ENCODE data around the gene KPNA3.
A peak's percentile ranks its signal among the peaks of the same experiment; 100 is the strongest.

The KPNA3 gene, protein sequence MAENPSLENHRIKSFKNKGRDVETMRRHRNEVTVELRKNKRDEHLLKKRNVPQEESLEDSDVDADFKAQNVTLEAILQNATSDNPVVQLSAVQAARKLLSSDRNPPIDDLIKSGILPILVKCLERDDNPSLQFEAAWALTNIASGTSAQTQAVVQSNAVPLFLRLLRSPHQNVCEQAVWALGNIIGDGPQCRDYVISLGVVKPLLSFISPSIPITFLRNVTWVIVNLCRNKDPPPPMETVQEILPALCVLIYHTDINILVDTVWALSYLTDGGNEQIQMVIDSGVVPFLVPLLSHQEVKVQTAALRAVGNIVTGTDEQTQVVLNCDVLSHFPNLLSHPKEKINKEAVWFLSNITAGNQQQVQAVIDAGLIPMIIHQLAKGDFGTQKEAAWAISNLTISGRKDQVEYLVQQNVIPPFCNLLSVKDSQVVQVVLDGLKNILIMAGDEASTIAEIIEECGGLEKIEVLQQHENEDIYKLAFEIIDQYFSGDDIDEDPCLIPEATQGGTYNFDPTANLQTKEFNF

DNA sequence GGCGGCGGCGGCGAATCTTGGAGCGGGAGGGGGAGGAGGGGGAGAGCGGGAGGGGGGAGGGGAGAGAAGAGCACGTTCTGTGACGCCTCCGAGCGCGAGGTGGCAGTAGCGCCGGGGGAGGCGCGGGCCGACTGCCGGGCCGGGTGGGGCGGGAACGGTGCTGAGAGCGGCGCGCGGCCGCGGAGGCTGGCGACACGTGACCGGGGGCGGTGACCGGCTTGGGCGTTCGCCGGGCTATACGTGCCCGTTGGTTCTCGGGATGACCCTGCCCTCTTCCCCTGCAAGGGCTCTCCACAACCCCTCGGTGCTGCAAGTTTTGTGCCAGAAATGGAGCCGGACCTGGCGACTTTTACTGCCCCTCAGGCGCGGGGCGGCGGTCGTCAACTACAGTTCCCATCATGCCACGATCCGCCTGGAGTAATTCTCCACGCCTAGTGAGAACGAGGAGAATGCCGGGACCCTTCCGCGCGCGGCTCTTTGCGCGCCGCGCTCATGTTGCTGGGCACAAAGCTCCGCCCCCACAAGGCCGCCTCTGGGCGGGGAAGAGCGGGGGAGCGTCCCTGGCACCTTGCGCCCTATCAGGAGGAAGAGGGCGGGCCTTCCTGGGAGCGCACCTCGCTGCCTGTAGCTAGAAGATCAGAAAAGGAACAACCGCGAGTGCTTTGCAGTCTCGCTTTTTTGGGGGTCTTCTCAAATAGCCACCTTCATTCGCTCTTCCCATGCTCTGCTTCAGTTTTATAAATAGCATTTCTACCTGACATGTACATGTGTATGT lies at the start of gene KPNA3:
Gene KPNA3 (minus strand): TSS at position 133 of the 775 bp plus-strand sequence. CDS start 176 bp downstream, outside the sequence.
- Histone ChIP-seq H3K9ac (ENCODE audit: low read length) (peak within 1 kb of the TSS; percentile 81), H3K4me1 (ENCODE audit: control insufficient read depth, low read depth, low read length) (peaks cover 11% of the 10 kb centered on the region), H3K36me3 (ENCODE audit: control insufficient read depth, low read depth, low read length) (peaks cover 3% of the 10 kb centered on the region), H3K4me3 (ENCODE audit: low read length) (peak within 1 kb of the TSS; percentile 96), H3K27me3 (ENCODE audit: control insufficient read depth, insufficient read depth, low read length) (no peaks in the 10 kb centered on the region), H3K27ac (ENCODE audit: low read length) (peak within 1 kb of the TSS; percentile 89), H3K9me3 (ENCODE audit: control insufficient read depth, low read depth, low read length) (no peaks in the 10 kb centered on the region)

DNA sequence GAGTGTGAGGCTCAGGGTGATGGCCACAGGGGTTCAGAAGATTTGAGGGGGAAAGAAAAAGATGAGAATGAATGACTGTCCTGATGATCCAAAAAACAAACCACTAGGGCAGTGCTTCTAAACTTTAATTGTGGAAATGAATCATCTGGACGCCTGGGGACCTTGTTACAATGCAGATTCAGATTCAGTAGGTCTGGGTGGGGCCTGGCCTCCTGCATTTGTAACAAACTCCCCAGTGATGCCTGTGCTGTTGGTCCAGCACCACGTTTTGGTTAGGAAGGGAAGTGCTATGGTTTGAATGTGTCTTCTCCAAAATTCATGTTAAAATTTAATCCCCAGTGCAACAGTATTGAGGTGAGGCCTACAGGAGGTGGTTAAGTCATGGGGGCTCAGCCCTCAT lies 49.5 kb upstream of the KPNA3 start:
- Histone ChIP-seq H3K4me3 (ENCODE audit: low read length) (no peak overlapping the region), H3K9me3 (ENCODE audit: control insufficient read depth, low read depth, low read length) (no peaks in the 10 kb centered on the region)

DNA sequence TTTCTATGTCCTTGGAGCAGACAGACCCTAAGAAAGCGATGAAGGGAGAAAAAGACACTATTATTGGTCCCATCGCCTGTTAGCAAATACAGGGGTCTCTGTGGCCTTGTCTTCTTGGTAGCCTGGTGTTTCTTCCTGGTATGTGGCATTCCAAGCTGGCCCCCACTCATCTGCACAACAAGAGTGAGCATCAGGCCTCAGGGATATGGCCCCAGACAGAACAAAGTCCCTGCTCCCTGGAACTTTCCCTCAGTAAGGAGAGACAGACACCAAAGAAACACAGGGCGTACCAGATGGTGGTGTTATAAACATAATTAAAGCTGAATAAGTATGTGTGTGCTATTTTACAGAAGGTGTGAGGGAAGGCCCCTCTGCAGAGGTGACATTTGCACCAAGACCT lies 48.2 kb upstream of the KPNA3 start:
- H3K9me3 ChIP-seq (ENCODE audit: control insufficient read depth, low read depth, low read length), result no peaks in the 10 kb centered on the region
- no peak overlapping the region for H3K4me3 ChIP-seq (ENCODE audit: low read length)
- H3K36me3 ChIP-seq (ENCODE audit: control insufficient read depth, low read depth, low read length), result no peaks in the 10 kb centered on the region
- no peaks in the 10 kb centered on the region for H3K27me3 ChIP-seq (ENCODE audit: control insufficient read depth, insufficient read depth, low read length)
- no peak overlapping the region for H3K27ac ChIP-seq (ENCODE audit: low read length)
- no peak overlapping the region for H3K9ac ChIP-seq (ENCODE audit: low read length)
- peaks cover 4% of the 10 kb centered on the region for H3K4me1 ChIP-seq (ENCODE audit: control insufficient read depth, low read depth, low read length)

More for the DNA sequence above, 49.5 kb upstream of the KPNA3 start:
- H3K4me1 ChIP-seq (ENCODE audit: control insufficient read depth, low read depth, low read length), result no peaks in the 10 kb centered on the region
- H3K27me3 ChIP-seq (ENCODE audit: control insufficient read depth, insufficient read depth, low read length), result no peaks in the 10 kb centered on the region
- H3K9ac ChIP-seq (ENCODE audit: low read length), result no peak overlapping the region
- H3K27ac ChIP-seq (ENCODE audit: low read length), result no peak overlapping the region
- no peaks in the 10 kb centered on the region for H3K36me3 ChIP-seq (ENCODE audit: control insufficient read depth, low read depth, low read length)

DNA sequence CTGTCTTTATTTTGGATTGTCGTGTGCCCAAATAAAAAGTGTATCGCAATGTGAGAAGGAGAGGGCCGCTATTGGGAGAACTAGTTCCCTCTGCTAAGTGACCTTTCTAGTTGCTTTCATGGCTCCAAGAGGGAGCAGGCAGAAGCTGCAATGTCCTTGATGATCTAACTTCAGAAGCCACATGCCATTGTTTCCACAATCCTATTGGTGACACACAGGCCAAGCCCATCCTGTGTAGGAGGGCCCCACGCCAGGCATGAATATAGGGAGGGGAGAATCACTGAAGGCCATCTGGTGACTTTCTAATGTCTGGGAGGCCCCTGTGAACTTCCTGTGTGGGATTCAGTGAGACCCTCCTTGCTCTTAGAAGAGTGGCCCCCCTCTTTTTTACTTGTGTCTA lies 47.8 kb upstream of the KPNA3 start:
- H3K4me1 ChIP-seq (ENCODE audit: control insufficient read depth, low read depth, low read length), result peaks cover 4% of the 10 kb centered on the region
- H3K27me3 ChIP-seq (ENCODE audit: control insufficient read depth, insufficient read depth, low read length), result no peaks in the 10 kb centered on the region
- no peak overlapping the region for H3K4me3 ChIP-seq (ENCODE audit: low read length)
- H3K36me3 ChIP-seq (ENCODE audit: control insufficient read depth, low read depth, low read length), result no peaks in the 10 kb centered on the region
- no peak overlapping the region for H3K9ac ChIP-seq (ENCODE audit: low read length)
- H3K9me3 ChIP-seq (ENCODE audit: control insufficient read depth, low read depth, low read length), result no peaks in the 10 kb centered on the region
- no peak overlapping the region for H3K27ac ChIP-seq (ENCODE audit: low read length)

DNA sequence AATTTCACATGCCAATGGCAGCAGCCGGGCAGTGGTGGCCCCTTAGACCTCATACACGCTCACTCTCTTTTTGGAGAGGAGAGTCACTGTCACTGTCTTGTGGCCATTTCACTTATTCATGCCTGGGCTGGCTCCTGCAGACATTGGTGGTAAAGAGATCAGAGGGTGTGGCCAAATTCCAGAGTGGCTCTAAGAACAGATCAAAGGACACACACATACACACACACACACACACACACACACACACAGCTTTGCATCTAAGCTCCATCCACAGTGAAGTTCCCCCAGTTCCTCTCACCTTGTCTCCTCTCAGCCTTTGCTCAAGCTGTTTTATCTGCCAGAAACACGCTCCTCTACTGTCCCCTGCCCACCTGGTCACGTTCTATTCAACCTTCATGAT lies 46.5 kb upstream of the KPNA3 start:
- Histone ChIP-seq H3K27ac (ENCODE audit: low read length) (no peak overlapping the region), H3K4me3 (ENCODE audit: low read length) (no peak overlapping the region), H3K9ac (ENCODE audit: low read length) (no peak overlapping the region), H3K4me1 (ENCODE audit: control insufficient read depth, low read depth, low read length) (peaks cover 4% of the 10 kb centered on the region), H3K36me3 (ENCODE audit: control insufficient read depth, low read depth, low read length) (no peaks in the 10 kb centered on the region), H3K9me3 (ENCODE audit: control insufficient read depth, low read depth, low read length) (no peaks in the 10 kb centered on the region), H3K27me3 (ENCODE audit: control insufficient read depth, insufficient read depth, low read length) (no peaks in the 10 kb centered on the region)

DNA sequence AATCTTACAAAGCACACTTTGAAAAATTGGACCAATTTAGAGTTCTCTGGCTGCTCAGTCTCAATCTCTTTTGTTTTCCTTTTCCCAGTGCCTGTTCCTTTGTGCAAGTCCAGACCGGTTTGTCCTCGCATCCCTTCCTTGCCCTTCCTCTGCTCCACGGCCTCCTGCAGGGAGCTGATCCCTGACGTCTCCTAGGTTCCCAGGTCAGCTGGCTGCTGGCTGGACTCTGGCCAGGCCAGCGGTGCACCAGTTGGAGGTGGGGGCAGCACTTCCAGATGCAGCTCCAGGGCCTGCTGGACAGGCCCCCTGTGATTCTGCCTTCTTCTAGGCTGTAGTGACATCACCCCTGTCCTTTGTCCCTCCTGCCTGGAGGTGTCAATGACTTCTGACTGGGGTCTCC lies 44.0 kb upstream of the KPNA3 start:
- H3K4me3 ChIP-seq (ENCODE audit: low read length), result no peak overlapping the region
- H3K4me1 ChIP-seq (ENCODE audit: control insufficient read depth, low read depth, low read length), result peaks cover 4% of the 10 kb centered on the region
- H3K9me3 ChIP-seq (ENCODE audit: control insufficient read depth, low read depth, low read length), result no peaks in the 10 kb centered on the region
- no peaks in the 10 kb centered on the region for H3K36me3 ChIP-seq (ENCODE audit: control insufficient read depth, low read depth, low read length)
- no peak overlapping the region for H3K27ac ChIP-seq (ENCODE audit: low read length)
- no peak overlapping the region for H3K9ac ChIP-seq (ENCODE audit: low read length)
- no peaks in the 10 kb centered on the region for H3K27me3 ChIP-seq (ENCODE audit: control insufficient read depth, insufficient read depth, low read length)

DNA sequence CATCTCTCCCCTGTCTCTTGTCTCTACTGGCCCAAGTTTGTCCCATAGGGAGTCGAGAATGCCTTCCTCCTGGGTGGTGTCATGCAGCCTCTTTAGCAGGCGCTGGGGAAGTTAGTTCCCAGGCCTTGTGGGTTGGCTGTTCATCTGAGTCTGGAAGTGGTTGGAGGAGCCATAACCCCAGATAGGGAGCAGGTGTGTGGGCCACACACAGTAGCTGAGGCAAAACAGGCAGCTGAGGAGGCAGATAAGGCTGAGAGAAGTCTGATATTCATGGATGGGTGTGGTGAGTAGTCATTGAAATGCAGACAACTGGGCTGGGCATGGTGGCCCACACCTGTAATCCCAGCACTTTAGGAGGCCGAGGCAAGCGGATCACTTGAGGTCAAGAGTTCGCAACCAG lies 40.9 kb upstream of the KPNA3 start:
- Histone ChIP-seq H3K27ac (ENCODE audit: low read length) (no peak overlapping the region), H3K4me3 (ENCODE audit: low read length) (no peak overlapping the region), H3K9ac (ENCODE audit: low read length) (no peak overlapping the region), H3K4me1 (ENCODE audit: control insufficient read depth, low read depth, low read length) (peaks cover 4% of the 10 kb centered on the region), H3K36me3 (ENCODE audit: control insufficient read depth, low read depth, low read length) (no peaks in the 10 kb centered on the region), H3K27me3 (ENCODE audit: control insufficient read depth, insufficient read depth, low read length) (no peaks in the 10 kb centered on the region), H3K9me3 (ENCODE audit: control insufficient read depth, low read depth, low read length) (no peaks in the 10 kb centered on the region)

DNA sequence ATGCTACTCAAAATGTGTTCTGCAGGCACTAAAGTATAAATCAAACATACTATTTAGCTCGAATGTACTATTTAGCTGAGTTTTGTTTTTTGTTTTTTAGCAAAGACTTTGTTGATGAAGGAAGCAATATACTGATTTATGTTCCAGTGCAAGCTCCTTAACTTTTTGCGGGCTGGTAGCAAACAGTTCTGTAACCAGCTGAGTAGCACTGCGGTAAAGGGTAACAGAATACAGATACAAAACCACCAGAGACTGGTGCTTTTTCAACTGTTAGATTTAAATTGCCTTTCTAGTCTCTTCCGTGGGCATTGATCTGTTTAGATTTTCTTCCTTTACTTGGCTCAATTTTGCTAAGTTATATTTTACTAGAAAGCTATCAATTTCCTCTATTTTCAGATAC lies 39.0 kb upstream of the KPNA3 start:
- Histone ChIP-seq H3K27ac (ENCODE audit: low read length) (no peak overlapping the region), H3K9ac (ENCODE audit: low read length) (no peak overlapping the region), H3K4me1 (ENCODE audit: control insufficient read depth, low read depth, low read length) (peaks cover under 1% of the 10 kb centered on the region), H3K4me3 (ENCODE audit: low read length) (no peak overlapping the region), H3K9me3 (ENCODE audit: control insufficient read depth, low read depth, low read length) (no peaks in the 10 kb centered on the region), H3K27me3 (ENCODE audit: control insufficient read depth, insufficient read depth, low read length) (no peaks in the 10 kb centered on the region), H3K36me3 (ENCODE audit: control insufficient read depth, low read depth, low read length) (no peaks in the 10 kb centered on the region)

DNA sequence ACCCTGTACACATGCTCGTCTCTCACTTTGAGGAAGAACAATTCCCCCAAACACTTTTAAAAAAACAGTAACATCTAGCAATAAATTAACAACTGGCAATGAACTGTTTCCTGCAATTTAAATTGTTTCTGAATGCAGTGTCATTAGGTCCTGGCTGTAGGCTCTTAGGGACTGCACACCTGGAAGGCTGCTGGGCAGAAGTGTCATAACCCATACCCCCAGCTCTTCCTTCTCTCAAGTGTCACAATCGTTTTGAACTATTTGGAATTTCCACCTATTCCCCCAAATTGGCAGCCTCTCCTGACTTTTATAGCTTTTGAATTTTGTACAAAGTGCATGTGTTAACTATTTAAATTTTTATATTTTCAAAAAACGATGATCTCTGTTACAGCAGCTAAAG lies 38.2 kb upstream of the KPNA3 start:
- Histone ChIP-seq H3K36me3 (ENCODE audit: control insufficient read depth, low read depth, low read length) (no peaks in the 10 kb centered on the region), H3K27me3 (ENCODE audit: control insufficient read depth, insufficient read depth, low read length) (no peaks in the 10 kb centered on the region)

DNA sequence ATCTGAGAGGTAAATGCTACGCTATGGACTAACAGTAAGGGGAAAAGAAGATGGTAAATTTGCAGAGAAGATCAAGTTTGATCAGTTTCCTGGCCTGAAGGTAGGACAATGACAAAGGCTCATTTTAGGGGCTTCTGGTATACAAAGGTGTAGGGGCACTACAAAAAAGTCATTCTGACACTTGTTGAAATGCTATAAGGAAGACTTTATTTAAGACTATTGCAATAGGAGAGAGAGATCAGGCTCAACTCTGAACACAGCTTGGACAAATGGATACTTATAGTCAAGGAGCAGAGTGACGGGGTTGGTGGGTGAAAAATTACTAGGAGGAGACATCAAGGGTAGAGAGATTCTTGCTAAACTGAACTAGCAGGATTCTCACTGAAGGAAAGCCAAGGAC lies 37.2 kb upstream of the KPNA3 start:
- Histone ChIP-seq H3K27me3 (ENCODE audit: control insufficient read depth, insufficient read depth, low read length) (no peaks in the 10 kb centered on the region), H3K4me3 (ENCODE audit: low read length) (no peak overlapping the region), H3K36me3 (ENCODE audit: control insufficient read depth, low read depth, low read length) (no peaks in the 10 kb centered on the region), H3K9me3 (ENCODE audit: control insufficient read depth, low read depth, low read length) (no peaks in the 10 kb centered on the region), H3K9ac (ENCODE audit: low read length) (no peak overlapping the region), H3K27ac (ENCODE audit: low read length) (no peak overlapping the region), H3K4me1 (ENCODE audit: control insufficient read depth, low read depth, low read length) (no peaks in the 10 kb centered on the region)

More for the DNA sequence above, 38.2 kb upstream of the KPNA3 start:
- H3K9ac ChIP-seq (ENCODE audit: low read length), result no peak overlapping the region
- H3K9me3 ChIP-seq (ENCODE audit: control insufficient read depth, low read depth, low read length), result no peaks in the 10 kb centered on the region
- no peaks in the 10 kb centered on the region for H3K4me1 ChIP-seq (ENCODE audit: control insufficient read depth, low read depth, low read length)
- H3K4me3 ChIP-seq (ENCODE audit: low read length), result no peak overlapping the region
- no peak overlapping the region for H3K27ac ChIP-seq (ENCODE audit: low read length)

DNA sequence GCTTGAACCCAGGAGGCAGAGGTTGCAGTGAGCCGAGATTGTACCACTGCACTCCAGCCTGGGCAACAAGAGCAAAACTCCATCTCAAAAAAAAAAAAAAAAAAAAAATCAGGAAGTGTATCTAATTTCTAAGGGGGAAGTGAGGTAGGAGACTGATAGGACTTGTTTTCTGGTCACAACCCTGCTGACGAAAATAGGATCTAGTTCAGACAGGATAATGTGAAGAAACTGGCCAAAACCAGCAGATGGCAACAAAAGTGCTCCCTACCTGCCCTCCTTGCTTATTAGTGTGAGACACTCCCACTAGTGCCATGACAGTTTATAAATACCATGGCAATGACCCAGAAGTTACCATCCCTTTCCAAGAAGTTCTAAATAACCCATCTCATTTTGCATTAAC lies 36.0 kb upstream of the KPNA3 start:
- H3K27ac ChIP-seq (ENCODE audit: low read length), result no peak overlapping the region
- H3K9me3 ChIP-seq (ENCODE audit: control insufficient read depth, low read depth, low read length), result no peaks in the 10 kb centered on the region
- no peaks in the 10 kb centered on the region for H3K4me1 ChIP-seq (ENCODE audit: control insufficient read depth, low read depth, low read length)
- no peaks in the 10 kb centered on the region for H3K36me3 ChIP-seq (ENCODE audit: control insufficient read depth, low read depth, low read length)
- H3K9ac ChIP-seq (ENCODE audit: low read length), result no peak overlapping the region
- H3K27me3 ChIP-seq (ENCODE audit: control insufficient read depth, insufficient read depth, low read length), result no peaks in the 10 kb centered on the region
- no peak overlapping the region for H3K4me3 ChIP-seq (ENCODE audit: low read length)
